GM21515 (cell line): Measurements from ENCODE around the gene RGS5.
"Not testable (repeated sequence)": the region's sequence is repeated elsewhere in the genome, so short reads cannot be mapped to it uniquely, and the experiment has no call there.

Source experiments
- ATAC-seq: cut with Tn5 transposase; IDR thresholded peaks from one replicate; pipeline ENCODE4 v1.9.1; 2021; ENCODE audit not compliant: unreplicated experiment

RGS5 gene

DNA sequence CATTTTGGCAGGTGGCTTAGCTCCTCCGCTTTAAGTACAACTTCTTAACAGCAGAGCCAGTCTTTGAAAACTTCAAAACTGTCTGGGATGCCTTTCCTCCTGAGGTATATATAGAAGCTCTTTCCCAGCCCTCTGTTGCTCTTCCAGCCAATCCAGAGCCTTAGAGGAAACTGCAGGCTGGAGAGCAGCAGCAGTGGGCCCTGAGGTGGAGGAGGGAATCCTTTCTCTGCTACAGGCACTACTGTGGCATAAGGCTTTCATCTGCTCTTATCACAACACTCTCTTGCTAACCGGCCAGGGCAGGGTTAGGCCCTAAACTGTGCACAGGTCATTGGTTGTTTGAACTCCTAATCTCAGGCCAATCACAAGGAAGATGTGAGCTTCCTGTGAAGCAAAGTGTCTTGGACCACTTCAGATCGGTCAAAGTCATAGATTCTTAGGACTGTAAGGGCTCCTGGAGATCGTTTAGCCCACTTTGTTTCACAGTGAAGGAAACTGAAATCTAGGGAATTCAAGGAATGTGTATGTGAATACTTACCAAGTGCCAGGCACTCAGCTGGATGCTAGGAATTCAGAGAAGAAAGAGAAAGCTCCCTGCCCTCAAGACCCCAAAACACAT is at the start of gene RGS5:
RGS5 (minus strand) TSS at position 84 of the 619 bp plus-strand sequence; CDS start at position 3, 81 bp downstream.
- ATAC-seq, result no peak

- no peak for ATAC-seq
These were observed 47.8 kb upstream of the RGS5 start for GRCh38 chr1:163250382-163250974.

DNA sequence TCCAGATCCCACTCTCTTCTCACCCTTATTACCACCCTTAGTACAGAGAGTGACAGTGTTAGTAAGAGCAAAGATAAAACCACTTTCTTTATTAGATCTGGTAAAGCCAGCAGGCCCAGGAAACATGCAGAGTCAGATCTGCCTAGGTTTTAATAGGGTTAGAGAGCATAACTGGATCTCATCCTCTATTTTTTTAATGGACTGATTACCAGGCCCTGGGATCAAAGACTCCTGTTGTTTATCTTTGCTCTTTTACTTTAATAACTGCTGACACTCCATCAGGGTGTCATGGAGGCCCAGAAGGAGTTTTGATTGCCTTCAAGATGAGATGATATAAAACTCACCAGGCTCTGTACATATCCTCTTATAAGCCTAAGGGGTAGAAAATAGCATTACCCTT is 45.3 kb upstream of the RGS5 start:
- no peak for ATAC-seq

GRCh38 chr1:163244648-163245047 is 41.9 kb upstream of the RGS5 start:
- not testable (repeated sequence) for ATAC-seq

DNA sequence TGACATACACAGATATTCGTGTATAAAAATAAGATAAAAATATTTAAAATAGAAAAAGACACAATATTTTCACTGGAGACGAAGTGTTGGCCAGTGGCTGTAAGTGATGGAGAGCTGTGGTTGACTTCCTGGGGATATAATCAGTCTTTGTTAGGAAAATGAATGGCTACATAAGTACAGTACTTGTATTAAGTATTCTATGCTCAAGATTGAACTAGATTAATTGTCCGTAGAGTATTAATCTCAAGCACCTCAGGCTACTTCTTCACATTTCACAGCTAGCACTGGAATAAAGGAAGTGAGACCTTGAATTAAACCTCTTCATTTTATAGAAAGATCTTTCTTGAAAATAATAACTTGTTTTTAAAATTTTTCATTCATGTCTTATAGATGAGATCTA is 39.0 kb upstream of the RGS5 start:
- ATAC-seq, result no peak

DNA sequence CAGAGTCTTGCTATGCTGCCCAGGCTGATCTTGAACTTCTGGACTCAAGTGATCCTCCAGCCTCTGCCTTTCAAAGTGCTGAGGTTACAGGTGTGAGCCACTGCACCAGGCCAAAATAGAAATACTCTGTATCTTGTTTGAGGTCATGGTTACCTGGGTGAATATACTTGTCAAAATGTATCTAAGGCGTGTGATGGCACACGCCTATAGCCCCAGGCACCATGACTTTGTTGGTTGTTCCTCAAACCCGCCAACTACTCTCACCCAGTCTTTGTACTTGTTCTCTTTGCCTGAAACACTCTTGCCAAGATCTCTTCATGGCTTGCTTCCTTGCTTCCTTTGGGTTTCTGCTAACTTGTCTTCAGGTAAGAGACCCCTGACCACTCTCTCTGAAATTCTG is 38.0 kb upstream of the RGS5 start:
- ATAC-seq, result no peak

DNA sequence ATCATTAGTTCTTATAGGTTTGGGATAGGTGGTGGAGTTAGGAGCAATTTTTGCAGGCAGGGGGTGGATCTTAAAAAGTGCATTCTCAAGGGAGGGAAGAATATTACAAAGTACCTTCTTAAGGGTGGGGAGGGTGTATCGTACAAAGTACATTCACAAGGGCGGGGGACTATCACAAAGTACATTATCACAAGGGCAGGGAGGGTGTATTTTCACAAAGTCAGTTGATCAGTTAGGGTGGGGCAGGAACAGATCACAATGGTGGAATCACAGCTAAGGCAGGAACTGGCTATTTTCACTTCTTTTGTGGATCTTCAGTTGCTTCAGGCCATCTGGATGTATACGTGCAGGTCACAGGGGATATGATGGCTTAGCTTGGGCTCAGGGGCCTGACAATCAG is 30.9 kb upstream of the RGS5 start:
- ATAC-seq, result not testable (repeated sequence)

DNA sequence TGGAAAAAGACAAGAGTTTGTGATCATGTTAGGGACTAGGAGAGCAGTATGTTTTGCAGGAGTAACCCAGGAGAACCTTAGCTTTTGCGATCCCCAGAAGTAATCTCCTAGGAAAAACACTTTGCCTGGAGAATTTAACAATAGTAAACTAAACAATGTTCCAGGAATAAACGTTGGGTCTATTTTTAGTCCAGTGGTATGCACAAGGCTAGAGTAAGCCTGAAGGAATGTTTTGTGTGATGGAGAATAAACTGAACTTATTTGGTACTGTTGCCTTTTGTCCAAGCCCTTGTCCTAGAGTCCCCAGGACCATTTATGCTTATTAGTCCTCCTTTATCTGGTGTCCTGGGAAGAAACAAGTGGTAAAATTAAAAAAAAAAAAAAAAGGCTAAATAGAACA is 28.7 kb upstream of the RGS5 start:
- ATAC-seq, result no peak

DNA sequence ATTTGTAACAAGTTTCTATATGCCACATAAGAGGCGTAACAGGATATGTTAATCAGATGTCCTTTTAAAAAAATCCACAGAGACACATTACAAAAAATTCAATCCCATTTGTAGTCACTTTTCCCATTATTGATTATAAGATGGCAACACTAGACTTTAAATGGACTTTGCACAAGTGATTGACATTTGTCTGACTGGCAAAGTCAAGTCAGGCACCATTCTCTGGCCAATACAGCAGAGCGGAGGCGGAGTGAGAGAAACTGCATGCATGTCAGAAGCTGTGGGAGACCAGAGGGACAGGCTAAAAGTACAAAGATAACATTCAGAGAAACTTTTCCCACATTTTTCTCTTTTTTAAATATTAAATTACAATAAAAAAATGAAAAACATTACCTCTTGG is 28.1 kb upstream of the RGS5 start:
- ATAC-seq, result no peak

DNA sequence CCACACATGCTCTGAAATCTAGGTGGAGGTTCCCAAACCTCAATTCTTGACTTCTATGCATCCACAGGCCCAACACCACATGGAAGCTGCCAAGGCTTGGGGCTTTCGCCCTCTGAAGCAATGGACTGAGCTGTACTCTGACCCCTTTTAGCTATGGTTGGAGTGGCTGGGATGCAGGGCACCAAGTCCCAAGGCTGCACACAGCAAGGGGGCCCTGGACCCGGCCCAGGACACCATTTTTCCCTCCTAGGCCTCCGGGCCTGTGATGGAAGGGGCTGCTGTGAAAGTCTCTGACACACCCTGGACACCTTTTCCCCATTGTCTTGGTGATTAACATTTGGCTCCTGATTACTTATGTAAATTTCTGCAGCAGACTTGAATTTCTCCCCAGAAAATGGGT is 25.6 kb upstream of the RGS5 start:
- ATAC-seq, result not testable (repeated sequence)

- no peak for ATAC-seq
These were observed 24.4 kb upstream of the RGS5 start for GRCh38 chr1:163227126-163227525.

DNA sequence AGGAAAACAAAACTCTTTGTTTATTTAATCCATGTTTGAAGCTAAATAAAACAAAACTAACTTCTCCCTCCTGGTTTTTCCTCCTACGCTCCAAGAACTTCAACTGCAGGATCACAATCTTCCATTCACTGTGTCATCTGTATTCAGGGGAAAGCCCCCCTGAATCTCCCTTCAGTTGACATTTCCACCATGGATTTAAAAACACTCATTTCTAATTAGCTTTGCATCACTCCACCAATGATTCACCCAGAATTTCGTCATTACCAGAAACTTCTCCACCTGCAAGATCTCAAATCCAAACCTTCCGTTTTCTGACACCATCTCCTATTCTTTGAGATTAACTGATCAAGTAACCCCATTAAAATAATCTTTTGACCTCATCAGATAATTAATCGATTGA is 10.9 kb upstream of the RGS5 start:
- ATAC-seq, result no peak

- no peak for ATAC-seq
These were observed 9.0 kb upstream of the RGS5 start for GRCh38 chr1:163211667-163212066.

DNA sequence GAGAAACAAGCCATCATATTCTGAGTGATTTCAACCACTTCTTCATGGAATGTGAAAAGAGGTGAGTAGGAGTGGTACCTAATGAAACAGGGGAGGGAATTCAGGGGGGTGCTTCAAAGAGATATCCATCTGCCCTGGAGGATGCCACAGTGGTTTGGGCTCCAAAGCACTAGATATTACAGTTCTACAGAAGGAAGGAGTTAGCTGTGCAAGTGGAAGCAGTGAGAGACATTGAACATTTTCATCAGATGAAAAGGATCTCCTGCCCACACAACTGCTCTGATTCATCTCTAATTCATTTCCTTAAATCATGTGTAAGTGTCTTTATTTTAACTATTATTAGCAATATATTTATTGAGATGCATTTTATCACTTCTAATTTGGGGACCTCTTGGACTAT is 2.8 kb upstream of the RGS5 start:
- no peak for ATAC-seq

DNA sequence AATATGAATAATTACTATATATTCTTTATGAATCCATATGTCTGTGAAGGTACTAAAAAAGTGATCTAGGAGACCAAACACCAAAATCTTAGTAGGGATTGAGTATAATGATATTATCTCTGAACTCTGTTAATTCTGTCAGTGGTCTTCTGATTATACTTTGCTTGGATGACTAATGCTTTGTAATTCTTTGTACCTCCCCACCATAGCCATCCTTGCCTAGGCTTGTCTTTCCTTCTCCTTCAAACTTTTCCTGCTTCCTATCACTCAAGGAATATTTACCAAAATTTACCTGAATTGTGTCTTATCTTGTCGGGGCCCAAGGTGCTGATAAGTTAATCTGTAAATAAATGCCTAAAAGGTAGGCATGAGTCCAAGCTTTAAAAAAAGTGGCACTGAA is 845 bp upstream of the RGS5 start:
- ATAC-seq, result no peak

DNA sequence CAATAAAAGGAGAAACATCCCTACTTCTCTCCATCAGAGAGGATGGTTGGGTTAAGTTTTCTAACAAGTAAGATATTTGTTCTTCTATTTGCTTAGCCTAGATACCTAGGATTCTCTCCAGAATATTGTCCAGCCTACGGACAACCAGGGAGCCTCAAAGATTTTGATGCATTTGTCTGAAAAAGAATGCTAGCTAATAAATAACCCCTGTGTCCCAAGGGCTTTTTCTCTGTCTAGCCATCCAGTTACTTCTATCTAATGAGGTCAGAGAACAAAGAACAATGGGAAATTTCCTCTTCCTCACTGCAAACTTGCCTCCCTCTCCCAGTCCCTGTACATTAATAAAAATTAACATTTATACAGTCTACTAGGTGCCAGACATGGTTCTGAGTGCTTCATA is 810 bp downstream of the RGS5 start:
- no peak for ATAC-seq

- ATAC-seq, result no peak
These were observed 5.7 kb downstream of the RGS5 start for GRCh38 chr1:163197022-163197421.

DNA sequence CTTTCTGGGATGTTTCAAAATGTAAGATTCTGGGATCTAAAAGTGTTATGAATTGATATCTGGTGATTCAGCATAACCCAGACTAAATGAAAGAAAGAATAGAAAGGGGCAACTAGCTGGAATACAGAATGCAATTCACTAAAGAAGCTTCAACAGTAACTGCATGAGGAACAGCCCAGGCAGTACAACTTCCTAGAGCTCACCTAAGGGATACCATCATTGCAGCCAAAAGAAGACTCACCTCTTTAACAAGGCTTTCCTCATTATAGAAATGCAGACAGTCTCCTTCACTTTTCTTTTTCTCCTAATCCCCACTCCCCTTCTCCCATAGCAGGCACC is 6.3 kb downstream of the RGS5 start:
- no peak for ATAC-seq

DNA sequence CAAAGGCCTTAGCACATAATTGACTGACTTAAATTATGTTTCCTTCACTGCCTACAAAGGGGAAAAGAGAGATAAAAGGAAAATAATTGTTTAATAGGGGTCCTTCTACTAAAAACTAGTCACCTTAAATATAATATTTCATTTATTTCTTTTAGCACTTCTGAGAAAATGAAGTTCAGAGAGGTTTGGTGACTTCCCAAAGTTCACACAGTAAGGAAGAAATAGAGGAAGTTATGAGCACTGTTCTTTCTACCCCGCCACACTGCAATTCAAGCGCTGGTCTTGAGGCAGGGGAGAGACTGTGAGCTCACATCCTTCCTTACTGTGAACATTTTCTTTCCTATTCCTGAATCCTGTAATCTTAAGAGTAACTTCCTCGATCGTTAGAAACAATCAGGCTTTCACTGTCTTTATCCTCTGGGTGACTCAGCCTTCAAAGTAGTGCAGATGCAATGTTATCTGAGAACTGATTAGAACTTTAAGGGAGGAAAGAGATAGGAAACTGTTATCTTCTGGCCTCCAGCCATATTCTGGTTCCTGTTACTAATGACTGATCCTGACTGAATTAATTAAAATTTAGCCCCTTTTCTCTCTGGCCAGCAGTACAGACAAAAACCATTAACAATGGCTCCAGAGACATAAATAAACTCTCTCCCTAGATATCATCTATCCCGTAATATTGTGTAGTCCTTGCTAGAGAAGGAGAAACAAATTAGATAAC is 6.8 kb downstream of the RGS5 start:
- no peak for ATAC-seq

DNA sequence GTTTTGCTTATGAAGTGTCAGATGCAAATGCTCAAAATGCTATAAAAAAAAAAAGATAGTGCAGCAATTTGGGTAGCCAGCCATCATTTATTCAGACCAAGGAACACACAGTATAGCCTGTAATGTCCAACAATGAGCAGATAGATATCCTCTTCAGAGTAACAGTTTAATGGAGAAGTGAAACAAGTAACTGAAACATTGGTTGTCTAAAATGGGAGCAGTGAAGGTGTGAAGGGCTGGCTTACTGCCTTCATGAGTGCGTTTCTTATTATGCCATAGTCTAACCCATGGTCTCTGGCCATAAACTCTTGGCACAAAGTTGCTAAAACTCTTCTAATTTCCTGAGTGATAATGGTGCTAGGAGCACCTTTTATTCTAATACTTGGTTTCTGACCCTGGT is 11.4 kb downstream of the RGS5 start:
- no peak for ATAC-seq

GRCh38 chr1:163188947-163189346 is 13.8 kb downstream of the RGS5 start:
- ATAC-seq, result no peak

GRCh38 chr1:163187849-163188248 is 14.9 kb downstream of the RGS5 start:
- ATAC-seq, result no peak

DNA sequence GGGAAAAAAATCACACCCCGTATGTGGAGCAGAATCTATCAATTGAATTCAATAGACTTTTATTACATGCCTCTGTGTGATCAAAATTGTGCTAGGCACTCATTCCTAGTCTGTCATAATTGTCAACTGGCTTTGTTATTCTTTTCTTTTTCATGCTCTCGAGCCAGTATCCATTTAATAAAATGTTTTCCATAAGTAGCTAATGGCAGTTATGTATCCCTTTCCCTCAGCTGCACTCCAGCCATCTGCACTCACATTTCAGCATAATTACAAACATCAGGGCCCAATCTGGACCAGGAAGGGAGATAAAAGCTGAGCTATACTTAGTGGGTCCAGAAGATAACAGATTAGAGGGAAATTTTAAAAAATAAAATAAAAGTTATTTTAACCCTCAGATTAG is 15.9 kb downstream of the RGS5 start:
- no peak for ATAC-seq
